ENCODE results near the gene ZNF521.

ZNF521 gene

DNA sequence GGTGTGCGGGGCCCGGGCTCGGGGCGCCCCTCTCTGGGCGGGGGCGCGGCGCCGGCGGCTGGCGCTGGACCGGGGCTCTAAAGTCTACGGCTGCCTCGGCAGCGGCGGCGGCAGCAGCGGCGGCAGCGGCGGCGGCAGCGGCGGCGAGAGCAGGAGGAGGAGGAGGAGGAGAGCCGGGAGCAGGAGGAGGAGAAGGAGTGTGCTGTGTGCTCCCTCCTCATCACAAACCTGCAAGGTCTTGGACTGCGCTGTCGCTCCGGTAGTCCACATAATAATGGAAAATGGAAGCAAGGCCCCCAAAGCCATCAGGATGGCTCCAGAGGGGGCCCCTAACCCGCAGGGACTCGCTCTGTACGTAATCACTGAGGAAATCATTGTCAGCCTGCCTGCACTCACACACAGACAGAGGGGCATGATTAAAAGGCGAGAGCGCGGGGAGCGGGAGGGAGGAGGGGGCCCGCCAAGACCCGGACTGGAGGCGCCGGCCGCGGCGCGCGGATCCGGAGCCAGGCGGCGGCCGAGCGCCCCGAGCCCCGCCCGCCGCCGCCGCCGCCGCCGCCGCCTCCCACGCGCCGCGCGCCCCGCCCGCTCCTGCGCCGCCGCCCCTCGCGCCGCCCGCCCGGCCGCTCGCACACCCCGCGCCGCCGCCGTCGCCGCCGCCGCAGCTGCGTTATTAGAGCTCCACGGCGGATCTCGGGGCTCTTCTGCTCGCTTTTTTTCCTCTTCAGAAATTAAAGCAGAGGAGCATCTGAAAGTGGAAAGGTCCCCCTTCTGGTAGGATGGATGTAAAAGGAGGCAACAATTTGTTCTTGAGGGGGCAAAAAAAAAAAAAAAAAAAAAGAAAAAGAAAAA is at the start of gene ZNF521:
Gene ZNF521 (minus strand): TSS at position 390 of the 852 bp plus-strand sequence. CDS start 1,220 bp downstream, outside the sequence.
- no peak for DNase-seq (ENCODE audit: low read depth in 2 of 2)

DNA sequence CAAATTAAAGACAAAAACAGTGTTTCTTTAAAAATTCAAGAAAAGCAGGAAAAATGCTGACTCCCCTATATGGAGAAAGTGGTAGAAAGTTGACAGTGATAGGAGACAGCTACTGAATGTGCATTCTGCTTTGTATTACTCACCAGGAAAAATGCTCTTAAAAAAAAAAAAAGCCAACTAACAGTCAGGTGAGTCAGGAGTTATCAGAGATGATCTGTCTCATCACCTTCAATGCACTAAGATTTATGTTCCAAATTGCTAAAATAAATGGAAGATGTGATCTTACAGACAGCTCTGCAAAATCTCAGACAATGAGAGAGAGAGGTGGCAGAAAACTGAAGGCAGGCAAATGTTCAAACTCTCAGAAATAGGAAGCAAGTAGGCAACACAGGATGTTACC is 47.6 kb upstream of the ZNF521 start:
- DNase-seq (ENCODE audit: low read depth in 2 of 2): no peak

DNA sequence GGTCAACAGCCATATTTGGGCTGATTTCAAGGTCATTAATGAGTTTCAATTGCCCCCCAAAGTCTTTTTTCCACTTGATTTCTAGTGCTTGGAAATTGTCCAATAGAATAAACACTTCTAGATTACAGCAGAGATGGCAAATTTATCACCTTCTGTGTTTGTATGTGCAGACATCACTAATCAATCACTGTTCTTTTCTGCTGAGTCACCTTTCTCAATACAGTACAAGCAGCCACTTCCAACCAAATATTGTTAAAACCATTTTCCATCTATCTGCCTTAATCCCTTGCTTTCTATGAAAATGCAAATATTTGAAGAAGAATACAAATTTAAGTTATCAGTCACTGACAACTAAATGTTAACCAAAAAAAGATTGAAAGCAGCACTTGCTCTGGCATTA is 40.2 kb upstream of the ZNF521 start:
- no peak for DNase-seq (ENCODE audit: low read depth in 2 of 2)

DNA sequence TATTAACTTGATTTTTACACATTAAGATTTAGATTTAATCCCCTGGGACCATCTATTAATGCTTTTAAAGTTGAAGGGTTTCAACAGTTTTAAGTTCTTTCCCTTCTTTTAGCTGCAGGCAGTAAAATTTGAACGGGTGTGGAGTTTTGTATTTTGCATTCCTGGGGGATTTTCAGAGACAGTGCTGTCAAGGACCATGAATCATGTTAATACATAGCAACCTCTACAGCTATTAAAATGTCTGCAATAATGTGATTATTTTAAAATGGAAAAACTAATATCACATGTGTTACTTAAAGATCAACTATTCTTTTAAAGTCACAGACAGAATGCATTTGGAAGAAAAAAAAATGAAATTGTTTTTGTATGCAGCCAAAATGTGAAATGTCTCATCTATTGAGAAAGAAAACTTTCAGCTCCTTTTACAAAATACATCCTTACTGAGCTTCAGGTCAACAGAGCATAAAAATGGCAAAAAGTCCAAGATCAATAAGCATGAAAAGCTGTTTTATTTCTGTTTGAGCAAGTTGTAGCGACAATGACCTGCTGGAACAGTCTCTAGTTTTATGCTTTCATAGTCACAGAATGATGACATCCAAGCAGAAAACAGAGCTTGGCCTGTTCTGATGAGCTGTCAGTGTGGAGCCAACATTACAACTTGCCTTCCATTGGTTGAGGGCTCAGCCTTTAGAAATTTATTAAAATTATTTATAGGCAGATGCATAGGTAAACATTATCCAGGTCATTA is 21.6 kb upstream of the ZNF521 start:
- DNase-seq (ENCODE audit: low read depth in 2 of 2): no peak

DNA sequence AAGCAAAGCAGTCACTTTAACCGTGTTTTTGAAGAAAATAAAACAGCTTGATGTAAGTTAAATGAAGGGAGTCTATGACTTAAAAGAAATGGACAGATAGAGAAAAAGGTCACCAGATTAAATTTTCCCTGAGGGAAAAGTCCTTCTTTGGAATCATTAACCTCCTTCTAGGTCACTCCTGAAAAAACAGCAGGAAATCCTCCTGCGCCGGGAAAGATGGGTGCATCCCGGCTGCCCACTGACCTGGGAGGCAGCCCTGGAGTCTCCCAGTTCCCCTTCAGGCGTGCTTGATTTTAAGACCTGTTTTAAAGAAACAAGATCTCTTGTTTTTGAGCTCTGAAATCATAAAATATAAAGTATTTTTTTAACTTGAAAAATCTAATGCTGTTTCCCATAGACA is 18.4 kb upstream of the ZNF521 start:
- DNase-seq (ENCODE audit: low read depth in 2 of 2): no peak

DNA sequence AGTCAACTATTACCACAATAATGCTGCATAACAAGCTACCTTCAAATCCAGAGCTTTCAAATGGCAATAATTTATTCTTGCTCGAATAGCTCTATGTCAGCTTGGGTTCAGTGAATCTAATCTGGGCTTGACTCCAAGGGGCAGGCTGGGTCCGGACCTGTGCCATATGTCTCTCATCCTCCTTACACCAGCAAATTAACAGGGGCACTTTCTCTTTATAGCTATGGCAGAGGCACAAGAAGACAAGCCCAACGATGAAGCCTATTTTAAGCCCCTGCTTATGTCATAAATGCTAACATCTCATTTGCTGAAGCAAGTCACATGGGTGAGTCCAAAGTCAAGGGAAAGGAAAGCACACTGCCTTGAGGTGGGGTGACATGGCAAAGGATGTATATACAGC is 13.3 kb upstream of the ZNF521 start:
- DNase-seq (ENCODE audit: low read depth in 2 of 2): no peak

DNA sequence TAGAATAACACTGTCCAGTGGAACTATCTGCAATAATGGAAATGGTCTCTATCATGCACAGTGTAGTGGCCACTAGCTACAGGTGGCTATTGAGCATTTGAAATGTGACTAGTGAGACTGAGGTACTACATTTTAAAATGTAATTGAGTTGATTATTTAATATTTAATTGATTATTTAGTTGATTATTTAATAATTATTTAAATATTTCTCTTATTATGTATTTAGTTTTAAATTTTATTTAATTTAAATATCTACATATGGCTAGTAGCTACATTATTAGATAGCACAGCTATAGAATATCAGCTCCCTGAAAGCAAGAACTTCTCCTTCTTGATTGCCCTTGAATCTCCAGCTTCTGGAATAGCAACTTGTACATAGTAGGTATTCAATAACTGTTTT is 12.8 kb upstream of the ZNF521 start:
- no peak for DNase-seq (ENCODE audit: low read depth in 2 of 2)

DNA sequence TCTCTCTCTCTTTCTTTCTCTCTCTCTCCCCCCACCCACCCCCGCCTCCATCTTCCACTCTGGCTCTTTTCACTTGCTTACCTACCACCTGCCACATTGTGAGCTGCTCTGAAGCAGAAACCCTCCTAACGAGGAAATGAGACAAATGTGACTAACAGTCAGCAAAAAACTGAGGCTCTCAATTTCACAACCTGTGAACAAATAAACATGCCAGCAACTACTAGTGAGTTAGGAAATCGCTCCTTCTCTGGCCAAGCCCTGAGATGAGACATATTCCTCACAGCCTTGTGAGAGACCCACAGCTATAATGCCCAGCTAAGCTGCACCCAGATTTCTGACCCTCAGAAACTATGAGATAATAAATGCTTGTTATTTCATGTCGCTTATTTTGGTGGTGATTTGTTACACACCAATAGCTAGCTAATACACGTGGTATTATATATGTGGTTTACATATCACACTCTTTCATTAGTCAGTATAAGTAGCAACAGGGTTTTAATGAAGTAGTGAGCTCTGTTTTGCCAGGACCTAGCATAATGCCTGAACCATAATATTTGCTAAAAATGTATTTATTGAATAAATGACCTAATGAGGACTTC is 8.4 kb upstream of the ZNF521 start:
- DNase-seq (ENCODE audit: low read depth in 2 of 2): no peak

DNA sequence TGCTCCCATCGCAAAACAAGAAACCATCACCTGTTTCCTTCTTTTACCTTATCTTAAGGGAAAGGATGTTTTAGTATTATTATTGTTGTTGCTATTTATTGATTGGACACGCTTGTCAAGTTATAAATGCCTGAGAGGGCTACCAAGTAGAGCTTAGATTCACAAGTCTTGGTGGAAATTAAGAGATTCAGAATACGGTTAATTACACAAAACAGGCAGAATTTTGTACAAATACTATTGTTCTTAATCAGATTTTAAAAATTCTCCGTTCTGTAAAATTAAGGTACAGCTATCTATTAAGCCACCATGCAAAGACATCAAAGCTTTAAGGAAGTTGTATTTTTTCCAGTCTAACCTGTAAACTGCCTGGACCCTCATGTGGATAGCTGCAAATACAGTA is 1.1 kb upstream of the ZNF521 start:
- DNase-seq (ENCODE audit: low read depth in 2 of 2): no peak

DNA sequence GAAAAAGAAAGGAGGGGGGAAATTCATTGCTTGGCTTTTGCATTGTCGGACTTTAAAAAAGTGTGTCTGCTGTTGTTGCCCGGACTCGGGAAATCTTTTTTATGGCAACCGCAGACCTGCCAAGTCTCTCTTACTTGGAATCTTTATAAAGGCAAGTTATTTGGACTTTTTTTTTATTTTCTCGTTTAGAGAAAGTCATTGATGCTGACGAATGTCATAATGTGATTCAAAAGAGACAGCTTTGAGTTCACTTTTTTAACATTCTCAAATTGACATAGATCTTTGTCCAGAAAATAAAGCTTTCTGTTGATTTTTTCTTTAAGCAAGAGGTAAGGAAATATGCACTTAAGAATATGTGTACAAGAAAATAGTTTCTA is 651 bp upstream of the ZNF521 start:
- DNase-seq (ENCODE audit: low read depth in 2 of 2): no peak

DNA sequence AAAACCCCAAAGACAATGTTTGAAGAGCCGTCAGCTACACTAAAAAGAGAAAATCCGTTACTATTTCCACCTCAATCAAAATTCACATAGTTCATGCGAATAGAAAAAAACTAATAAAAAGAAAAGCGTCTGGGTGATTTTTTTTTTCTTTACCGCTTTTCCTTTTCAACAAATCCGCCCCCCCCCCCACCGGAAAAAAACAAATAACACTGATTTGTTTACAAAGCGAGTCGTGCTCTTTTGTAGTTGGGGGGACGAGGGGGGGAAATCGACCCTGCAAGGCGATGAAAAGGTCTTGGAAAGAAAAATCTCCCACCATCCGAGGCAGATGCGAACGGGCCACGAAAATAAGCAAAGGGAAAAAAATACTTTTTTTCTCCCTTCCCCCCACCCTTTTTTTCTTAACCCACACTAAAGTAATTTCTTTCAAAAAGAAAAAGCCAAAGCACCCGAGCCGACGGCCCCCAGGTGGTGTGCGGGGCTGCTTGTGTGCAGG is 638 bp downstream of the ZNF521 start:
- DNase-seq (ENCODE audit: low read depth in 2 of 2): no peak

DNA sequence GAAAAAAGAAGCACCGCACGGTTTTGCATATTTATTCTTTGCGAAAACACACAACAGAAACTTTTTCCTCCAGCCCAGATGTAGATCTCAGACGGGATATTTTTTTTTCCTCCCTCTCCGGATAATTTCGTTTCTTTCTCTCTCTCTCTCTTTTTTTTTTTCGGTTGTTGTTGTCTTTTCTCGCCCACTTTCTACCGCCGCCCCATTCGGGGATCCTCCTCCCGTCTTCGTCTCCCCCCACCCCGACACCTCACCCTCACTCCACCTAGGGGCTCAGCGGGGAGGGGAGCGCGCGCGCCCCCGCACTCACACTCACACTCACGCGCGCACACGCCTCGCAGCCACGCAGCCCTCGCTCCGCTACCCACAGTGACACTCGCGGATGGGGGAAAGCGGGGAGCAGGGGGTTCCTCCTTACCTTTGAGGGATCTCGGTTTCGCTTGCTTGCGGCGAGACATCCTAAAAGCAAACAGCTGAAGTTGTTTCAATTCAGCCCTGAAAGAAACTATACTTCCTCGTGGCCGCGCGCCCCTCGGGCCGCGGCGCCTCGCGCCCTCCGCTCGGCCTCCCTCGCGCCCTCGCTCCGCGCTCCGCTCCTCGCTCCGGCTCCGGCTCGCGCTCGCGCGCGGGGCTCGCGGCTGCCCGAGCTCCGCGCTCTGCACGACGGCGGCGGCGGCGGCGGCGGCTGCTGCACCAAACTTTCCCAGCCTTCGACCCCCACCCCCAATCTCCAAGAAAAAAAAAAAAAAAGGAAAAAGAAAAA is 1.3 kb downstream of the ZNF521 start:
- DNase-seq (ENCODE audit: low read depth in 2 of 2): no peak

DNA sequence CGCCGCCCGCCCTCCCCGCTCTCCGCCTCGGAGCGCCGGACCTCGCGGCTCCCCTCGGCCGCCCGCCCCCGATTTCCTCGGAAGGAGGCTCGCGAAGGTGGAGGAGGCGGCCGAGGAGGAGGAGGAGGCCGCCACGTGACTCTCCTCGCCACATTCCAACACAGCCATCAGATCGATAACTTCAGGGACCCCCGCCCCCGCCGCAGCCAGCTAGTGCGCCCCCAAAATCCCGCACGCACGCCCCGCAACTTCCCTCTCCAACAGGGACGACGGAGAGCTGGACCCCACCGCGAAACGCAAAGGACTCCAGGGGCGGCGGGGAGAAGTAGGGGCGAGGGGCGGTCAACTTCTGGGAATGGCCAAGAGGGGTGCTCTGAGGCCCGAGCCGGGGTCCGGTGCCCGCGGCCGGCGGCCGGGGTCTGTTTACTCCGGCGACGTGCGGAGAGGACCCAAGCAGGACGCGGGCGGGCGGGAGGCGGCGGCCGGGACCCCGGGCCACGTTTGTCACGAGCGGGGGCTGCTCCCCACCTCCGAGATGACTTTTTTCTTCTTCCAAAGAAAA is 2.0 kb downstream of the ZNF521 start:
- DNase-seq (ENCODE audit: low read depth in 2 of 2): no peak

DNA sequence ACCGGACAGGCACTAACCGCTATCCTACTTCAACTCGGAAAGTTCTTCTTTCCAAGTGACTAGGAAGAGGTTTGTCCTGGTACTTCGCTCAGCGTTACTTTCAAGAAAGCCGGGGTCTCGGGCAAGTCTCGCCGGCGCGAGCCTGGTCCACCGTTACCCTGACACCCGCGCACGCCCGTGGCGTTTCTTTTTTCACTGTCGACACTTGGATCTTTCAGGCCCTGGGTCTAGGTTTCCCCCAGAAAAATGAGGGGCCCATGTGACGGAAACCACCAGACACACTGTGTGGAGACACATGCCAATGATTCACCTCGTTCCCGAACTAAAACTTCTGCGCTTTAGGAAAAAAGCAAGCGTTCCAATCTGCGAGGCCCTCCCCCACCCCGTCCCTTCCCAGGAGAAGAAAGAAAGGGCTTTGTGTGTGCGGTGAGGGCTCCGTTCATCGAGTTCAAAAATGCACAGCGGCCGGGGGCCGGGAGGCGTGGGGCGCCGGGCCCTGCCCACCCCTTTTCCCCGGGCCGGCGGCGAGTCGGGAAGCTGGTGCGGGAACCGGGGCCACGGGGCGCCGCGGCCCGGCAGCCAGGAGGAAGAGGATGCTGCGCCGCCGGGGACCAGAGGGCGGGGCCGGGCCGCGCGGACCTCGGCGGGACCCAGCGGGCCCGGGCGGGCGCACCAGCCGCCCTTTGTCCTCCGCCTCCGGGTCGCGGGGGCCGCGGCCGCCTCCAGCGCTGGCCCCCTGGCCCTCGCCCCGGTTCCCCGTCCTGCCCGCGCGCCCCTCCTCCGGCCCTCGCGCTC is 2.6 kb downstream of the ZNF521 start:
- no peak for DNase-seq (ENCODE audit: low read depth in 2 of 2)

DNA sequence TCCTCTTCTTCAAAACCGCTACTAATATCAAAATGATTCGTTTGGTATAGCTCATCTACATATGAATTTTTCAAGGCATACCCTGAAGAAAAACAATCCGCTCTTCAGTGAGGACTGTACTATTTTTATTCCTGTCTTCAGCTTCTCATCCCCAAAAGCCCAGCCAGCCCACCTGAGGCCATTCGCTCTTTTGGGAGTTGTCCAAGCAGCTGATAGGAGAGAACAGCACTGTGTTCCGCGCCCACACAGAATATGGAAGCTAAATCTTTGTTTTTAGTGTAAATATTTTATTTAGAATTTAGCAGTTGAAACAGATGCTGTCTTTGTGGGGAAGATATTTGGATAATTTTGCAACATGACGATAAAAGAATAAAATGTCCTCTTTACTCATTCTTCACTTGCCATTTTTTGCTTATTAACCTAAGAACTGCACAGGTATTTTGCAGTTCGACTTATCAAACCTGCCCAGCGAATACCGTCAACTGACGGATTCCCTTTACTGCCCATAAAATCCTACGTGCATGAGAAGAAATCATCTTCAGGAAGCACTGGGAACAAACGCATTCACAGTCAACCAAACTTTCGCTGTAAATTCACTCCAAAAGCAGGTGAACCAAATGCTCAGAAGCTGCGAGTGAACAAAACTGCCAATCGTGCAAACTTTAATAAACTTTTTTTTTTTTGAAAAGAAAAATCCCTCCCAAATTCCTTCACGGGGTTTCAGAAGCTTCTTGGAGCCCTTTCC is 3.4 kb downstream of the ZNF521 start:
- DNase-seq (ENCODE audit: low read depth in 2 of 2): no peak

DNA sequence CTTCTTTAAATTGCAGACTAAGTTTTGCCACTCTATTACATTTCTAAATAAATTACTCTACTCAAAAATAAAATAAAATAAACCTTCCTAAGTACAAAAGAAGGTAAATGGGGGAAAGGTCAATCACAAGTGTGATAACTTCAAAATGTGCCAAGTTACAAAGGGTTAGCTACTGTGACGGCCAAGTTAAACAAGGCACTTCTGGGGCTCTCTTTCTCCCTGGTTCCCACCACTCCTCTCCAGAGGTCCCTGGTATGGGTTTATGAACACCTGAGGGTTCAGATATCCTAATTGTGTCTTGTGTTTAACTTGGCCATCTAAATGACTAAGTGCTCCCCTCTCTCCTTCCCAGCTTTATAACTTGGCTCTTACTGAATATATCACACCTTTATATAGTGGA is 5.4 kb downstream of the ZNF521 start:
- DNase-seq (ENCODE audit: low read depth in 2 of 2): no peak

DNA sequence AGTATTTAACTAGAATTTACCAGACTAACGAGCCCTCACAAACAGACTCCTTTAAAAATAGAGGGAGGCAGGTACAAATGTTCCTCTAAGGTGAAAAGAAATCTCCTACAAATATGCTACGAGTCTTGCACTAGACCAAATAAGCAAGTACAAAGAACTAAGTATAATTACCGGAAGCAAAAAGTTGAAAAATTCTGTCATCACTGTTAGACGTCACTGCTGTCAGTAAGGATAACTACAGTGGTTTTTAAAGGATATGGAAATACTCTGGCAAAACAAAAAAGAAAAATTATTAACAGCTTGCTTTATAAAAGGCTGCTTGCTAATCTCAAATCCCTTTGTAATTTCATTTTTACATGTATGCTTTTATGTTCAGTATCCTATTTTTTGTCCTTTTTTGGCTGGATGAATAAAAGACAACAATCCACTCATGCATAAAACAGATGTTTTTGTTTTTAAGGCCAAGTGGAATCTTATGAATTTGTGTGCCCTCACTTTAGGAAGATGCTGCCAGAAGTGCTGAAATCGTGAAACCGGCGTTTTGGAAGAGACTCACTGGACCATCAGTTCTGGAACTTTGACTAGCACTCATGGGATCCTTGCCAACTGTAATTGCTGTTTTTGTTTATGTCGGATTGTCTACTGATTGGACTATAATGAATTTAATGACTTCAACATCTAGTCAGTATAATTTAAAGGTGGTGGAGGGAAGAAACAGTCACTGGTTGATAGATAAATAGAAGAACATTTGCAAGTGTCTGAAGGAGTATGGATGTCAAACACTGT is 6.7 kb downstream of the ZNF521 start:
- no peak for DNase-seq (ENCODE audit: low read depth in 2 of 2)

DNA sequence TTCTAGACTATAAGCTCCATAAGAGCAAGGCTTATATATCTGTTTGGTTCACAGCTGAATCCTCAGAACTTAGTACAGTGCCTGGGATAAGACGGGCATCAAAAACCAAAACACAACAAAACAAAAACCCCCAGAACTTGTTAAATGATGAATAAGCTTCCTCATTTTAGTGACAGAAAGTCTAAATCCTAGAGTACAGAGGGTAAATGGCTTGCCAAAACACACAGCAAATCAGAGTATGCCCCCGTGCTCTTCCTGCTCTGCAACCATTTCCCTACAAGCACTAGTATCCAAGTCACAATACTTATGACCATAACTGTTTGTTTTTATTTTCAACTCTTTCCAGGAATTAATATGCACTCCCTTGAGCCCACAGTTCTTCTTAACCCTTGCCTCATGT is 10.1 kb downstream of the ZNF521 start:
- DNase-seq (ENCODE audit: low read depth in 2 of 2): no peak

DNA sequence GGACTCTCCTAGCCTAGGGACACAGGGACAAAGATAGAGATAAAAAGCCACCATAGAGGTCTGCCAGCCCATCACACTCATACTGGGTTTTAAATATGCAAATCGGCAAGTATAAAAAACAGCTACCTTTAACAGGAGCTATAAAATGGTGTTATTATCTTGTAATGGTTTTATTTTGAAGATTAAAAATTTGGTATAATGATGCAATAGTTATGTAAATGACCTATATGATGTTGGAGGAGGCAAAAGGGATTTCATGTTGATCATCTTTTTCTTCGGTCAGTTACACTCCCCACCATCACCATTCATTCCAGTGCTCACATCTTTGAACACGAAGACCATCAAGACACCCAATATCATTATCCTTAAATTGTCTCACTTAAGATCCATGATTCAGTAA is 11.2 kb downstream of the ZNF521 start:
- no peak for DNase-seq (ENCODE audit: low read depth in 2 of 2)

Data from stimulated activated CD8-positive, alpha-beta memory T cell treated with anti-CD3 and anti-CD28 coated beads, Interleukin-2, amount 100 ng/mL, for 1 hour (primary cell).